Neuronal stem cell (in vitro differentiated cells): ENCODE data around the gene HPSE2.
A peak's percentile ranks its signal among the peaks of the same experiment; 100 is the strongest.

ENCODE experiments used
- DNase-seq: peaks from one replicate; pipeline ENCODE4 v3.0.0-alpha.2; 2013; ENCODE audit warnings: low spot score
- H2AFZ ChIP-seq: one replicate; pipeline ENCODE4 v1.6.1; 2013; ENCODE audit warnings: mild to moderate bottlenecking, low read length, inconsistent platforms
- H2AK5ac ChIP-seq: 2 replicates; pipeline ENCODE4 v1.6.1; 2013; ENCODE audit warnings: low read depth, mild to moderate bottlenecking, inconsistent platforms, low read length, moderate library complexity, mixed read lengths
- H2BK120ac ChIP-seq: 2 replicates; pipeline ENCODE4 v1.6.1; 2013; ENCODE audit warnings: low read depth, mild to moderate bottlenecking, inconsistent platforms, low read length, moderate library complexity, mixed read lengths
- H2BK12ac ChIP-seq: one replicate; pipeline ENCODE4 v1.6.1; 2013; ENCODE audit warnings: low read length, inconsistent platforms
- H2BK15ac ChIP-seq: 2 replicates; pipeline ENCODE4 v1.6.1; 2013; ENCODE audit warnings: mild to moderate bottlenecking, low read length, inconsistent platforms, mixed read lengths
- H2BK5ac ChIP-seq: one replicate; pipeline ENCODE4 v1.6.1; 2013; ENCODE audit warnings: inconsistent platforms, mild to moderate bottlenecking, low read length, moderate library complexity
- H3K14ac ChIP-seq: one replicate; pipeline ENCODE4 v1.6.1; 2013; ENCODE audit warnings: low read length, inconsistent platforms
- H3K18ac ChIP-seq: 2 replicates; pipeline ENCODE4 v1.6.1; 2013; ENCODE audit warnings: low read length, inconsistent platforms
- H3K23ac ChIP-seq: 2 replicates; pipeline ENCODE4 v1.6.1; 2013; ENCODE audit warnings: low read depth, mild to moderate bottlenecking, mixed read lengths, low read length, inconsistent platforms; ENCODE audit not compliant: poor library complexity
- H3K27ac ChIP-seq: replicated peaks from 3 replicates; pipeline ENCODE4 v1.5.1; 2013; ENCODE audit warnings: low read length, inconsistent platforms
- H3K27me3 ChIP-seq, 3 experiments: 2 replicates each; pipeline ENCODE4 v1.6.1; 2013; ENCODE audit warnings: low read length in 3 of 3, mild to moderate bottlenecking in 2 of 3, inconsistent platforms in 1 of 3, low read depth in 1 of 3, mixed read lengths in 1 of 3, moderate library complexity in 1 of 3; ENCODE audit not compliant: control insufficient read depth in 3 of 3, insufficient read depth in 3 of 3
- H3K36me3 ChIP-seq, 2 donors: replicated peaks in 1 of 2; 2 replicates each; pipeline ENCODE4 v1.6.1; 2013; ENCODE audit warnings: low read length in 2 of 2; ENCODE audit not compliant: control insufficient read depth in 2 of 2, insufficient read depth in 2 of 2
- H3K4ac ChIP-seq: 2 replicates; pipeline ENCODE4 v1.6.1; 2013; ENCODE audit warnings: inconsistent platforms, mild to moderate bottlenecking, low read length, moderate library complexity
- H3K4me1 ChIP-seq, 2 donors: 1 replicate in 1 of 2; 2 replicates in 1 of 2; pipeline ENCODE4 v1.6.1; 2013; ENCODE audit warnings: low read length in 2 of 2, low read depth in 1 of 2; ENCODE audit not compliant: control insufficient read depth in 2 of 2, insufficient read depth in 1 of 2
- H3K4me2 ChIP-seq: one replicate; pipeline ENCODE4 v1.6.1; 2013; ENCODE audit warnings: mild to moderate bottlenecking, low read length, inconsistent platforms; ENCODE audit not compliant: insufficient read depth, poor library complexity, severe bottlenecking
- H3K4me3 ChIP-seq, 2 donors: 2 replicates each; pipeline ENCODE4 v1.5.1; 2013; ENCODE audit warnings: low read length in 2 of 2, mild to moderate bottlenecking in 2 of 2, inconsistent platforms in 1 of 2, moderate library complexity in 1 of 2
- H3K79me1 ChIP-seq: one replicate; pipeline ENCODE4 v1.6.1; 2013; ENCODE audit warnings: low read depth, mild to moderate bottlenecking, inconsistent platforms, low read length, moderate library complexity
- H3K9ac ChIP-seq: one replicate; pipeline ENCODE4 v1.6.1; 2013; ENCODE audit warnings: mild to moderate bottlenecking, low read depth, low read length, inconsistent platforms; ENCODE audit not compliant: poor library complexity
- H3K9me3 ChIP-seq, 2 donors: replicated peaks in 1 of 2; 2 replicates each; pipeline versions ENCODE3 to v1.6.1; 2013; ENCODE audit warnings: low read length in 2 of 2, mild to moderate bottlenecking in 2 of 2, inconsistent platforms in 1 of 2, low read depth in 1 of 2, mixed read lengths in 1 of 2, moderate library complexity in 1 of 2; ENCODE audit not compliant: control insufficient read depth in 2 of 2, insufficient read depth in 1 of 2
- H4K8ac ChIP-seq: one replicate; pipeline ENCODE4 v1.6.1; 2013; ENCODE audit warnings: low read depth, mild to moderate bottlenecking, inconsistent platforms, low read length, moderate library complexity
- H4K91ac ChIP-seq: one replicate; pipeline ENCODE4 v1.6.1; 2013; ENCODE audit warnings: low read length, low read depth, mild to moderate bottlenecking, inconsistent platforms; ENCODE audit not compliant: poor library complexity
- WGBS, 2 donors: extraction: QIAGEN DNeasy Blood & Tissue Kit; methylation state at CpG; one replicate each; pipeline ENCODE4 v1.1.7; 2013; ENCODE audit warnings: missing lambda C conversion rate in 2 of 2, mixed read lengths in 1 of 2; ENCODE audit not compliant: insufficient read length in 2 of 2, insufficient replicate concordance in 1 of 2; ENCODE audit errors: extremely low coverage in 2 of 2; 5-methylcytosine and 5-hydroxymethylcytosine counted together

HPSE2 gene

DNA sequence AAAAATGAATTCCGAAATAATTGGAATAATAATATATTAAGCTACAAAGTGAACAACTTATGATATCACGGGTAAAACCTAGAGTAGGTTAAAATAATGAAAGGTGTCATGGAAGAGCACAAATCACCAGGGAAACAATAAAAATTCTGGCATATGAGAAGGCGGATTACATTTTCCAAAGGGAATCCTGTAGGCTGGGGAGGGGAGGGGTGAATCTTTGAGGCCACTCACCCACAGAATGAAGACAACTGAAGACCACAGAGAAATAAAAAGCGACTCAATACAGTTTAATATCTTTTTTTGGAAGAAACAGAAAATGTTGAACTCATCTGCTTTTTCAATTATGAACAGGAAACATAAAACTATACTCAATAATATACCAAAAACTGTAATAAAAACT is 659.6 kb downstream of the HPSE2 start:
- Histone ChIP-seq H2BK120ac (no peak overlapping the region), H2BK12ac (no peak overlapping the region), H3K9me3 (no peaks in the 10 kb centered on the region), H3K79me1 (no peaks in the 10 kb centered on the region), H3K4me3 (no peak overlapping the region), H2AFZ (no peak overlapping the region), H4K91ac (no peak overlapping the region), H3K36me3 (no peaks in the 10 kb centered on the region), H3K27me3 (no peaks in the 10 kb centered on the region), H3K4ac (no peak overlapping the region), H3K23ac (no peak overlapping the region), H3K4me2 (no peak overlapping the region), H3K9ac (no peak overlapping the region), H2AK5ac (no peak overlapping the region), H3K14ac (no peak overlapping the region), H3K18ac (no peak overlapping the region), H3K27ac (peak overlapping the region; percentile 56), H3K4me1 (peaks cover 0 to 7% of the 10 kb centered on the region in 2 donors), H2BK5ac (no peak overlapping the region), H4K8ac (no peak overlapping the region), H2BK15ac (no peak overlapping the region)
- WGBS, 2 donors = no CpG with 5 or more reads among the region's 4 CpGs
- DNase-seq = no peak

DNA sequence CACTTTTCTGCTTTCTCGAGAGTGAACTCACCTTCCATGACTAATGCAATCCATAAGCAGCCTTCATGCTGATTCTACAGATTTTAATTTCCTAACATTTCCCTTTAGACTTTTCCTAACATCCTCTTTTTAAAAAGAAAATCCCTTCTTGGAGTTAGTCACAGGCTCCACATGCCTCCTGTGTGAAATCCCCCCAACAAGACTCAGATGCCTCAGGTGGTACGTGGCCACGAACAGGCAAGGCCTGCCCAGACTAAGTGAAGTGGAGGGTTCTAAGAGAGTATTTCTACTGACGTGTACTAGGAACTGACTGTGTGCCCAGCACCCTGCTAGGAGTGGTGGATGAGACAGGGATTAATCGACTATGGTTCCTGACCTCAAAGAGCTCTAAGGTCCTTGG is 663.1 kb downstream of the HPSE2 start:
- Histone ChIP-seq H3K9me3 (no peaks in the 10 kb centered on the region), H3K36me3 (no peaks in the 10 kb centered on the region), H3K14ac (no peak overlapping the region), H3K27me3 (no peaks in the 10 kb centered on the region), H3K18ac (no peak overlapping the region), H4K8ac (no peak overlapping the region), H3K4me2 (no peak overlapping the region), H3K4me1 (peaks cover 0 to 10% of the 10 kb centered on the region in 2 donors), H2BK12ac (no peak overlapping the region), H2AK5ac (no peak overlapping the region), H2AFZ (no peak overlapping the region), H3K79me1 (no peaks in the 10 kb centered on the region), H2BK120ac (no peak overlapping the region), H4K91ac (no peak overlapping the region), H2BK15ac (no peak overlapping the region), H2BK5ac (no peak overlapping the region), H3K9ac (no peak overlapping the region), H3K23ac (no peak overlapping the region), H3K4ac (no peak overlapping the region), H3K27ac (no peak overlapping the region), H3K4me3 (no peak overlapping the region)
- no CpG with 5 or more reads among the region's 5 CpGs for WGBS, 2 donors
- no peak for DNase-seq

DNA sequence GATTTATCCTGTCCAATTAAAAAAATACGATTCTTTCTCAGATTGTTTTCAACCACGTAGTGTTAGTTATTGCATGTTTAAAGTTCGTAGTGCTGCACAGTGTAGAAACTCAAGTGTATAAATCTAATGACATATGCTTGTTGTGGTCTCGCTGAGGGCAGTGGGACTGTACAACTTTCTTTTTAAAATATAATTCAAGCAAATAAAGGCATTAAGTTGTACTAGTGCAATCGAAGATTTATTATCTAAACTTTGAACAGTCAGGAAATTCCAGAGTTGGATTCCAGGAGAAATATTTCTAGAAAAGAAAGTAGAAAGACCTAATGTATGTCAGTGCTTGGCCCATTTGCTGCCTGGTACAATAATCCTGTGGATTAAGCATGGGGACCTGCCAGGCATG is 664.8 kb downstream of the HPSE2 start:
- Histone ChIP-seq H3K79me1 (no peaks in the 10 kb centered on the region), H4K8ac (no peak overlapping the region), H3K36me3 (no peaks in the 10 kb centered on the region), H4K91ac (no peak overlapping the region), H3K27ac (no peak overlapping the region), H2BK120ac (no peak overlapping the region), H3K18ac (no peak overlapping the region), H3K9ac (no peak overlapping the region), H2AFZ (no peak overlapping the region), H3K4me1 (peaks cover 0 to 7% of the 10 kb centered on the region in 2 donors), H3K27me3 (no peaks in the 10 kb centered on the region), H2BK15ac (no peak overlapping the region), H3K4ac (no peak overlapping the region), H3K4me3 (no peak overlapping the region), H3K4me2 (no peak overlapping the region), H3K23ac (no peak overlapping the region), H2AK5ac (no peak overlapping the region), H3K14ac (no peak overlapping the region), H2BK5ac (no peak overlapping the region), H3K9me3 (no peaks in the 10 kb centered on the region), H2BK12ac (no peak overlapping the region)
- WGBS, 2 donors = no CpG with 5 or more reads among the region's 5 CpGs
- no peak for DNase-seq

DNA sequence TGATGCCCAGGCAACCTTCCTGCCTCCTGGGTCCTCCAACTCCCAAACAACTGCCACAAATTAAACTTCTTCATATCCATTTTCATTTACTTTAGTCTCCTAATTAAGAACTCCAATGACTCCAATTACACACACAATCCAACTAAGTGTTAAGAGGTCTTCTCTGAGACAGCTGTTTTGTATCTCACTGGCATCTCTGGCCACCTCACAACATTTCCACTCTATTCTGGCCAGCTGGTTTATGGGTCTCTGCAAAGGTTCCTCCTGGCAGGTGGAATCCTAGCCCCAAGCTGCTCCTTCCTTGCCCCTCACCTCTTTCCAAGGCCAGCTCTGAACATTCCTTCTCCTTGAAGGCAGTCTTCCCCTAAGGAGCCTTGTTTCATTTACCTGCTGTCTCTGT is 665.8 kb downstream of the HPSE2 start:
- Histone ChIP-seq H2AK5ac (no peak overlapping the region), H3K4me3 (no peak overlapping the region), H2BK15ac (no peak overlapping the region), H4K8ac (no peak overlapping the region), H4K91ac (no peak overlapping the region), H3K27me3 (no peaks in the 10 kb centered on the region), H3K9ac (no peak overlapping the region), H3K14ac (no peak overlapping the region), H2BK120ac (no peak overlapping the region), H3K4ac (no peak overlapping the region), H3K4me1 (peaks cover 0 to 7% of the 10 kb centered on the region in 2 donors), H3K23ac (no peak overlapping the region), H3K18ac (peak overlapping the region; percentile 29), H2AFZ (no peak overlapping the region), H3K27ac (no peak overlapping the region), H2BK12ac (no peak overlapping the region), H3K36me3 (no peaks in the 10 kb centered on the region), H3K9me3 (no peaks in the 10 kb centered on the region), H2BK5ac (no peak overlapping the region), H3K79me1 (no peaks in the 10 kb centered on the region), H3K4me2 (no peak overlapping the region)
- DNase-seq = no peak
